ENCODE data around the gene COL19A1.

GRCh38 chr6:69954733-69955132, 88.4 kb downstream of the COL19A1 start:
- TF ChIP-seq CTCF (IDR thresholded peaks at IDR 0.05) = no peak
- no peak for TF ChIP-seq POLR2A (IDR thresholded peaks at IDR 0.05)
- TF ChIP-seq POLR2AphosphoS5 (IDR thresholded peaks at IDR 0.05; ENCODE audit: insufficient read depth in 1 of 2, low read depth in 1 of 2) = no peak

Measured in vagina (tissue), 2 donors.